ENCODE measurements around the gene GULP1.

DNA sequence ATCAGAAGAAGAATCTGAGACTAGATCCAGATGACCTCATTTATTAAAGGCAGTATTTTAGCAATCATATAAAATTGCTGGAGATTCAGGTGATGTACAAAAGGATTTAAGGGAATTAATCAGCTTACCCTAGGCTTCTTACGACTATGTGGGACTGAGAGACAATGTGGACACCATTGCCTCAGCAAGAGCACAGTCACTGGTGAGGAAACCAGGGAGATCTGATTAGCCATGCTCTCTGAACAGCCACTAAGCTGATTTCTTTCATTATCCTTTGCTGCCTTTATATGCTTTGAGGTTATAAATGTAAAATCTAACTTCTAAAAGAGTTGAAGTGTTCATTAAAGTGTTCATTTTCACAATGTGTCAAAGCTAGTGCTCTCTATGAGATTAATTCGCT lies 22.7 kb upstream of the GULP1 start:
- TF ChIP-seq, protein P1, sequence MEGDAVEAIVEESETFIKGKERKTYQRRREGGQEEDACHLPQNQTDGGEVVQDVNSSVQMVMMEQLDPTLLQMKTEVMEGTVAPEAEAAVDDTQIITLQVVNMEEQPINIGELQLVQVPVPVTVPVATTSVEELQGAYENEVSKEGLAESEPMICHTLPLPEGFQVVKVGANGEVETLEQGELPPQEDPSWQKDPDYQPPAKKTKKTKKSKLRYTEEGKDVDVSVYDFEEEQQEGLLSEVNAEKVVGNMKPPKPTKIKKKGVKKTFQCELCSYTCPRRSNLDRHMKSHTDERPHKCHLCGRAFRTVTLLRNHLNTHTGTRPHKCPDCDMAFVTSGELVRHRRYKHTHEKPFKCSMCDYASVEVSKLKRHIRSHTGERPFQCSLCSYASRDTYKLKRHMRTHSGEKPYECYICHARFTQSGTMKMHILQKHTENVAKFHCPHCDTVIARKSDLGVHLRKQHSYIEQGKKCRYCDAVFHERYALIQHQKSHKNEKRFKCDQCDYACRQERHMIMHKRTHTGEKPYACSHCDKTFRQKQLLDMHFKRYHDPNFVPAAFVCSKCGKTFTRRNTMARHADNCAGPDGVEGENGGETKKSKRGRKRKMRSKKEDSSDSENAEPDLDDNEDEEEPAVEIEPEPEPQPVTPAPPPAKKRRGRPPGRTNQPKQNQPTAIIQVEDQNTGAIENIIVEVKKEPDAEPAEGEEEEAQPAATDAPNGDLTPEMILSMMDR (IDR thresholded peaks at IDR 0.05), result no peak
- TF ChIP-seq POLR2AphosphoS5 (IDR thresholded peaks at IDR 0.05), result no peak
